Mammary epithelial cell (primary cell): ENCODE measurements around the gene HSH2D.

Source experiments
- EZH2 ChIP-seq: IDR thresholded peaks from 2 replicates; pipeline ENCODE4 v1.6.1; 2012; ENCODE audit warnings: low read length, inconsistent platforms, borderline replicate concordance
- TF ChIP-seq, protein P1 (sequence below), 2 donors: IDR thresholded peaks in 1 of 2; conservative IDR thresholded peaks in 1 of 2; 2 replicates each; pipeline ENCODE4 v1.5.1; 2011 to 2012; ENCODE audit warnings: inconsistent platforms in 2 of 2, low read length in 2 of 2, mild to moderate bottlenecking in 2 of 2, control low read depth in 1 of 2, low read depth in 1 of 2; ENCODE audit not compliant: insufficient read depth in 1 of 2; ENCODE audit errors: extremely low read depth in 1 of 2

DNA sequence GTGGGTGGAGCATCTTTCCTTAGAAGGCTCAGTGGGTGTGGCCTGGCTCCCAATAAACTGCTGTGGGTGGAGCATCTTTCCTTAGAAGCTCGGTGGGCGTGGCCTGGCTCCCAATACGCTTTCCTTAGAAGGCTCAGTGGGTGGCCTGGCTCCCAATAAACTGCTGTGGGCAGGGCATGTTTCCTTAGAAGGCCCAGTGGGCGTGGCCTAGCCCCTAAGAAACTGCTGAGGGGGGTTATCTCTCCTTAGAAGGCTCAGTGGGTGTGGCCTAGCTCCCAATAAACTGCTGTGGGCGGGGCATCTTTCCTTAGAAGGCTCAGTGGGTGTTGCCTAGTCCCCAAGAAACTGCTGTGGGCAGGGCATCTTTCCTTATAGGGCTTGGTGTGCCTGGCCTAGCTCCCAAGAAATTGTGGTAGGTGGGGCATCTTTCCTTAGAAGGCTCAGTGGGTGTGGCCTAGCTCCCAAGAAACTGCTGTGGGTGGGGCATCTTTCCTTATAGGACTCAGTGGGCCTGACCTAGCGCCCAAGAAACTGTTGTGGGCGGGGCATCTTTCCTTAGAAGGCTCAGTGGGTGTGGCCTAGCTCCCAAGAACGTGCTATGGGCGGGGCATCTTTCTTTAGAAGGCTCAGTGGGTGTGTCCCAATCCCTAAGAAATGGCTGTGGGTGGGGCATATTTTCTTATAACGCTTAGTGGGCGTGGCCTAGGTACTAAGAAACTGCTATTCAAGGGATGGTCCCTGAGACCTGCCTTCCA, 10.3 kb downstream of the HSH2D start:
- TF ChIP-seq, protein P1, sequence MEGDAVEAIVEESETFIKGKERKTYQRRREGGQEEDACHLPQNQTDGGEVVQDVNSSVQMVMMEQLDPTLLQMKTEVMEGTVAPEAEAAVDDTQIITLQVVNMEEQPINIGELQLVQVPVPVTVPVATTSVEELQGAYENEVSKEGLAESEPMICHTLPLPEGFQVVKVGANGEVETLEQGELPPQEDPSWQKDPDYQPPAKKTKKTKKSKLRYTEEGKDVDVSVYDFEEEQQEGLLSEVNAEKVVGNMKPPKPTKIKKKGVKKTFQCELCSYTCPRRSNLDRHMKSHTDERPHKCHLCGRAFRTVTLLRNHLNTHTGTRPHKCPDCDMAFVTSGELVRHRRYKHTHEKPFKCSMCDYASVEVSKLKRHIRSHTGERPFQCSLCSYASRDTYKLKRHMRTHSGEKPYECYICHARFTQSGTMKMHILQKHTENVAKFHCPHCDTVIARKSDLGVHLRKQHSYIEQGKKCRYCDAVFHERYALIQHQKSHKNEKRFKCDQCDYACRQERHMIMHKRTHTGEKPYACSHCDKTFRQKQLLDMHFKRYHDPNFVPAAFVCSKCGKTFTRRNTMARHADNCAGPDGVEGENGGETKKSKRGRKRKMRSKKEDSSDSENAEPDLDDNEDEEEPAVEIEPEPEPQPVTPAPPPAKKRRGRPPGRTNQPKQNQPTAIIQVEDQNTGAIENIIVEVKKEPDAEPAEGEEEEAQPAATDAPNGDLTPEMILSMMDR (conservative IDR thresholded peaks at IDR 0.05 in 1 of 2, IDR thresholded peaks at IDR 0.05 in 1 of 2; ENCODE audit: extremely low read depth in 1 of 2, insufficient read depth in 1 of 2, low read depth in 1 of 2, low read length in 2 of 2): no peak
- TF ChIP-seq EZH2: no peak
